ENCODE results near the gene SCAANT1.

SCAANT1 gene

GRCh38 chr3:63927422-63928280 is 15.5 kb upstream of the SCAANT1 start:
- peaks cover 46% of the 10 kb centered on the region for H3K36me3 ChIP-seq (ENCODE audit: insufficient read depth, low read length)
- H3K27ac ChIP-seq (ENCODE audit: low read depth, low read length, poor library complexity, severe bottlenecking) = peak overlapping the region; percentile 72
- H3K9ac ChIP-seq (ENCODE audit: low read length) = no peak overlapping the region
- H3K9me2 ChIP-seq (ENCODE audit: low read depth, low read length) = no peaks in the 10 kb centered on the region
- no peaks in the 10 kb centered on the region for H3K9me3 ChIP-seq (ENCODE audit: low read length)
- H3F3A ChIP-seq (ENCODE audit: insufficient read depth, low read length) = 0 out of 2 replicates have a peak, but pooled peaks cover 5% of the 10 kb centered on the region
- TF ChIP-seq EZH2 (IDR thresholded peaks at IDR 0.05; ENCODE audit: borderline replicate concordance, low read length) (no peak), CTCF (IDR thresholded peaks at IDR 0.05; ENCODE audit: low read length) (no peak)
- H3K79me2 ChIP-seq (ENCODE audit: insufficient read depth, low read length) = peaks cover 19% of the 10 kb centered on the region; the same call in 1 of the 2 replicates
- H3K4me2 ChIP-seq (ENCODE audit: low read length) = peak overlapping the region; percentile 16; the same call in 1 of the 2 replicates
- peaks cover 29% of the 10 kb centered on the region for H3K4me1 ChIP-seq (ENCODE audit: insufficient read depth, low read length, severe bottlenecking)
- H2AFZ ChIP-seq (ENCODE audit: low read length) = no peak overlapping the region
- 0 out of 2 replicates have a peak, but pooled peaks cover 2% of the 10 kb centered on the region for H4K20me1 ChIP-seq (ENCODE audit: insufficient read depth, low read length)
- no peak overlapping the region for H3K4me3 ChIP-seq (ENCODE audit: low read depth, low read length, poor library complexity, severe bottlenecking)
- H3K27me3 ChIP-seq (ENCODE audit: insufficient read depth, low read length) = no peaks in the 10 kb centered on the region

GRCh38 chr3:63926309-63926708 is 14.1 kb upstream of the SCAANT1 start:
- peaks cover 54% of the 10 kb centered on the region for H3K36me3 ChIP-seq (ENCODE audit: insufficient read depth, low read length)
- no peak overlapping the region for H3K4me3 ChIP-seq (ENCODE audit: low read depth, low read length, poor library complexity, severe bottlenecking)
- H3K9me2 ChIP-seq (ENCODE audit: low read depth, low read length) = no peaks in the 10 kb centered on the region
- no peak overlapping the region for H3K4me2 ChIP-seq (ENCODE audit: low read length)
- H3K9ac ChIP-seq (ENCODE audit: low read length) = no peak overlapping the region
- TF ChIP-seq CTCF (IDR thresholded peaks at IDR 0.05; ENCODE audit: low read length) (no peak; the same call in 1 of the 2 replicates), EZH2 (IDR thresholded peaks at IDR 0.05; ENCODE audit: borderline replicate concordance, low read length) (no peak)
- H3K9me3 ChIP-seq (ENCODE audit: low read length) = no peaks in the 10 kb centered on the region
- H3K27me3 ChIP-seq (ENCODE audit: insufficient read depth, low read length) = no peaks in the 10 kb centered on the region
- no peak overlapping the region for H3K27ac ChIP-seq (ENCODE audit: low read depth, low read length, poor library complexity, severe bottlenecking)
- H3F3A ChIP-seq (ENCODE audit: insufficient read depth, low read length) = 0 out of 2 replicates have a peak, but pooled peaks cover 5% of the 10 kb centered on the region
- H3K79me2 ChIP-seq (ENCODE audit: insufficient read depth, low read length) = peaks cover 11% of the 10 kb centered on the region; the same call in 1 of the 2 replicates
- peaks cover 27% of the 10 kb centered on the region for H3K4me1 ChIP-seq (ENCODE audit: insufficient read depth, low read length, severe bottlenecking)
- 0 out of 2 replicates have a peak, but pooled peaks cover 2% of the 10 kb centered on the region for H4K20me1 ChIP-seq (ENCODE audit: insufficient read depth, low read length)
- H2AFZ ChIP-seq (ENCODE audit: low read length) = no peak overlapping the region

GRCh38 chr3:63922491-63923199 is 10.5 kb upstream of the SCAANT1 start:
- no peak for TF ChIP-seq EZH2 (IDR thresholded peaks at IDR 0.05; ENCODE audit: borderline replicate concordance, low read length)
- no peak for TF ChIP-seq CTCF (IDR thresholded peaks at IDR 0.05; ENCODE audit: low read length)
- peak overlapping the region; percentile 42 for H3K27ac ChIP-seq (ENCODE audit: low read depth, low read length, poor library complexity, severe bottlenecking)
- no peak overlapping the region for H3K4me3 ChIP-seq (ENCODE audit: low read depth, low read length, poor library complexity, severe bottlenecking)
- H3K27me3 ChIP-seq (ENCODE audit: insufficient read depth, low read length) = no peaks in the 10 kb centered on the region
- no peak overlapping the region for H3K4me2 ChIP-seq (ENCODE audit: low read length)
- H3K79me2 ChIP-seq (ENCODE audit: insufficient read depth, low read length) = no peaks in the 10 kb centered on the region
- H3K9ac ChIP-seq (ENCODE audit: low read length) = no peak overlapping the region
- no peaks in the 10 kb centered on the region for H3K9me3 ChIP-seq (ENCODE audit: low read length)
- H3F3A ChIP-seq (ENCODE audit: insufficient read depth, low read length) = 0 out of 2 replicates have a peak, but pooled peaks cover 5% of the 10 kb centered on the region
- no peaks in the 10 kb centered on the region for H3K9me2 ChIP-seq (ENCODE audit: low read depth, low read length)
- H3K4me1 ChIP-seq (ENCODE audit: insufficient read depth, low read length, severe bottlenecking) = peaks cover 26% of the 10 kb centered on the region
- no peak overlapping the region for H2AFZ ChIP-seq (ENCODE audit: low read length)
- H4K20me1 ChIP-seq (ENCODE audit: insufficient read depth, low read length) = 0 out of 2 replicates have a peak, but pooled peaks cover 2% of the 10 kb centered on the region
- H3K36me3 ChIP-seq (ENCODE audit: insufficient read depth, low read length) = peaks cover 82% of the 10 kb centered on the region
